ENCODE results near the gene SLC36A1. TPM values are rescaled to one million over a fixed set of nuclear protein-coding genes. Genes with fewer than 3 reads are reported as not detected.
"Not testable (repeated sequence)": the region's sequence is repeated elsewhere in the genome, so short reads cannot be mapped to it uniquely, and the experiment has no call there.

Gene SLC36A1
- total and polyA plus RNA-seq, 4 donors: 3.3 to 19.0 (median 11.3) TPM

DNA sequence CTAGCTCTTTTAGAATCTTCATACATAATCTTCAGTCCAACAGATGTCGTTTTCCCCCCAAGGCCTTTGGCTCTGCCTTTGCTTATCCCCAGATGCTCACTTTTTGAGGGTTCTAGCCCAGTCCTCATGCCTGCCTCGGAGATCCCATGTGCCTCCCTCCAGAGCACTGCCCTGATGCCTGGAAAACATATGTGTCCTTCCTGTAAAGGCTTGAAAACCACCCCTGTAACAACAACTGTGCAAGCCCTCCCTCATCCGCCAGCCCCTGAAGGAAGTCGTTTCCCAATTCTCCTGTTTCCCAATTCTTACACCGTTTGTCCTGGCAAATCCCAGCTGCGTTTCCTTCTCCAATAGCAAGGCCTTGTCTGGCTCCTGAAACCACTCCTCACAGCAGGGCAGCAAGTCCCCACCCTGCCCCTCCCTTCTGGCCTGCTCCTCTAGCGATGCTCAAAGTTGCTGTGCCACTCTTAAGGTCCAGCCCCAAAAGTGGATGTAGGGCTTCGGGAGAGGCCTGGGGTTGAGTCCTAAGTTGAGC lies 52.2 kb downstream of the SLC36A1 start:
- 84% methylated on average over 8 of the region's 8 CpGs for WGBS, 2 donors
- Histone ChIP-seq H3K36me3 (ENCODE audit: control insufficient read depth in 1 of 2, insufficient read depth in 2 of 2, low read length in 1 of 2) (no peaks in the 10 kb centered on the region), H3K9me3 (ENCODE audit: control insufficient read depth, low read length) (no peaks in the 10 kb centered on the region), H3K27ac (ENCODE audit: low read depth in 1 of 2, low read length in 2 of 2) (no peak overlapping the region), H3K27me3 (ENCODE audit: control insufficient read depth in 1 of 2, insufficient read depth in 2 of 2, low read length in 1 of 2) (no peaks in the 10 kb centered on the region), H3K4me3 (ENCODE audit: low read length in 2 of 2) (no peak overlapping the region), H3K4me1 (ENCODE audit: control insufficient read depth in 1 of 2, insufficient read depth in 2 of 2, low read length in 2 of 2) (no peaks in the 10 kb centered on the region)
- DNase-seq (no peak), ATAC-seq (ENCODE audit: low FRiP score) (no peak)
- intact Hi-C loops (cut with DNase I): loop anchor here (2.0 to 10.0 kb wide), 4 partner anchors 52 to 245 kb away; partner anchors contain the start of gene SLC36A1 (in 2 of the 2)

DNA sequence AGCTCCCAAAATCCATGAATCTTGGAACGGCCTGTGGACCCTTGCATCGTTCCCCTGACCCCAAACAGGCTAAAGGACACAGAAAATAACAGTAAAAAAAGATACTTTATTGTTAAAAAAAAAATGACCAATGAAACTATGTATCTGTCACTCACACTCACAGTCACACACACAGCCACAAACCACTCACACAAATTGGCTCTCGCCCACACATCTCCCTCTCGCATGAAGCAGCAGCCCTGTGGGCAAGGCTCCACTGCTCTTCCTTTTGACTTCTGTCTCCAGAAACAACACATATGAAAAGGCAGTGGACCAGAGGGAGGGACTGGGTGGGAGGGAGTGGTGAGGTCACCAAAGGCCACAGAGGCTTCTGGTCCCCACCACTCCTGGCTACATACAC lies 56.6 kb downstream of the SLC36A1 start:
- ATAC-seq (ENCODE audit: low FRiP score) (no peak), DNase-seq (no peak)
- Histone ChIP-seq H3K27me3 (ENCODE audit: control insufficient read depth in 1 of 2, insufficient read depth in 2 of 2, low read length in 1 of 2) (no peaks in the 10 kb centered on the region), H3K9me3 (ENCODE audit: control insufficient read depth, low read length) (no peaks in the 10 kb centered on the region), H3K36me3 (ENCODE audit: control insufficient read depth in 1 of 2, insufficient read depth in 2 of 2, low read length in 1 of 2) (no peaks in the 10 kb centered on the region), H3K27ac (ENCODE audit: low read depth in 1 of 2, low read length in 2 of 2) (no peak overlapping the region), H3K4me3 (ENCODE audit: low read length in 2 of 2) (no peak overlapping the region), H3K4me1 (ENCODE audit: control insufficient read depth in 1 of 2, insufficient read depth in 2 of 2, low read length in 2 of 2) (no peaks in the 10 kb centered on the region)
- 86 to 92% methylated on average over 4 of the region's 4 CpGs for WGBS, 2 donors
- intact Hi-C loops (cut with DNase I): loop anchor here in 1 of 2 donors (5.0 kb wide), 2 partner anchors 57 to 238 kb away; partner anchors contain the start of gene SLC36A1

DNA sequence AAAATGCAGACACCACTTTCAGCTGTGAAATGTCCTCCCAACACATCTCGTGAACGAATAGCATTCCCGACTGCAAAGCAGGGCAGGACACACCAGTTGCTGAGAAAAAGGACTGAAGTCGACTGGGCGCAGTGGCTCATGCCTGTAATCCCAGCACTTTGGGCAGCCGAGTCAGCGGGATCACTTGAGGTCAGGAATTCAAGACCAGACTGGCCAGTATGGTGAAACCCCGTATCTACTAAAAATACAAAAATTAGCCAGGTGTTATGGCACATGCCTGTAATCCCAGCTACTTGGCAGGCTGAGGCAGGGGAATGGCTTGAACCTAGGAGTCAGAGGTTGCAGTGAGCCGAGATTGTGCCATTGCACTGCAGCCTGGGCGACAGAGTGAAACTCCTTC lies 60.9 kb downstream of the SLC36A1 start:
- H3K36me3 ChIP-seq (ENCODE audit: control insufficient read depth in 1 of 2, insufficient read depth in 2 of 2, low read length in 1 of 2); ATAC-seq (ENCODE audit: low FRiP score): not testable (repeated sequence)

DNA sequence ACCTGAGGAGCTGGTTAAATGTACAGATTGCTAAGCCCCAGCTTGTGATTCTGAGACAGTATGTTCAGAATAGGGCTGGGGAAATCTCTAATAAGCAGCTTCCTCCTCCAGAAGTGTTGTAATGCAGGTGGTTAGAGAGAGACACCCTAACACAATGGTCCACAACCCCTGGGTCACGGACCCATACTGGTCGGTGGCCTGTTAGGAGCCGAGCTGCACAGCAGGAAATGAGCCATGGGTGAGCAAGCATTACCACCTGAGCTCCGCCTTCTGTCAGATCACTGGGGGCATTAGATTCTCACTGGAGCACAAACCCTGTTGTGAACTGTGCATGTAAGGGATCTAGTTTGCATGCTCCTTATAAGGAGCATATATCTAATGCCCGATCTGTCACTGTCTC lies 61.8 kb downstream of the SLC36A1 start:
- DNase-seq: no peak
- Histone ChIP-seq H3K27me3 (ENCODE audit: control insufficient read depth in 1 of 2, insufficient read depth in 2 of 2, low read length in 1 of 2) (no peaks in the 10 kb centered on the region), H3K36me3 (ENCODE audit: control insufficient read depth in 1 of 2, insufficient read depth in 2 of 2, low read length in 1 of 2) (no peaks in the 10 kb centered on the region), H3K27ac (ENCODE audit: low read depth in 1 of 2, low read length in 2 of 2) (no peak overlapping the region), H3K9me3 (ENCODE audit: control insufficient read depth, low read length) (no peaks in the 10 kb centered on the region), H3K4me1 (ENCODE audit: control insufficient read depth in 1 of 2, insufficient read depth in 2 of 2, low read length in 2 of 2) (no peaks in the 10 kb centered on the region), H3K4me3 (ENCODE audit: low read length in 2 of 2) (no peak overlapping the region)
- ATAC-seq (ENCODE audit: low FRiP score): no peak
- 89 to 92% methylated on average over 5 of the region's 5 CpGs for WGBS, 2 donors
- intact Hi-C loops (cut with DNase I): no loop called here

More for the DNA sequence above, 60.9 kb downstream of the SLC36A1 start:
- DNase-seq; H3K9me3 ChIP-seq (ENCODE audit: control insufficient read depth, low read length); H3K27me3 ChIP-seq (ENCODE audit: control insufficient read depth in 1 of 2, insufficient read depth in 2 of 2, low read length in 1 of 2); H3K4me1 ChIP-seq (ENCODE audit: control insufficient read depth in 1 of 2, insufficient read depth in 2 of 2, low read length in 2 of 2); intact Hi-C loops (cut with DNase I); H3K27ac ChIP-seq (ENCODE audit: low read depth in 1 of 2, low read length in 2 of 2); H3K4me3 ChIP-seq (ENCODE audit: low read length in 2 of 2): not testable (repeated sequence)
- 86 to 89% methylated on average over 10 of the region's 10 CpGs for WGBS, 2 donors

DNA sequence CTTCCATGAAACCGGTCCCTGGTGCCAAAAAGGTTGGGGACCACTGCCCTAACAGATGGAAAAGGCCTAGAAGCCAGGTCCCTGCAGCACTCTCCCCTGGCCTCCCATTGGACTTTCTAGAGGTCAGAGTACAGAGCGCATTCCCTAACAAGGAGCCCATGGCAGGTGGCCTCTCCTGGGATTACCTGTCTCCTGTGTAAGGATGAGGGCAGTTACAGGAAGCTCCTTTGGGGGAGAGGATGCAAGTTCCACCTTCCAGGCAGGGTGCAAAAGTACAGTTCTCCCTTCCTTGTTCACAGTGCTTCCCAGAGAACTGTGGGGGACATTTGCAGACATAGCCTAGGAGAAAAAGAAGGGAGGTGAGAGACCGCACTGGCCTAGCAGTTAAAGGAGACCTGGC lies 62.4 kb downstream of the SLC36A1 start:
- H3K4me3 ChIP-seq (ENCODE audit: low read length in 2 of 2): no peak overlapping the region
- no peaks in the 10 kb centered on the region for H3K27me3 ChIP-seq (ENCODE audit: control insufficient read depth in 1 of 2, insufficient read depth in 2 of 2, low read length in 1 of 2)
- H3K4me1 ChIP-seq (ENCODE audit: control insufficient read depth in 1 of 2, insufficient read depth in 2 of 2, low read length in 2 of 2): no peaks in the 10 kb centered on the region
- no peak for DNase-seq
- no peaks in the 10 kb centered on the region for H3K36me3 ChIP-seq (ENCODE audit: control insufficient read depth in 1 of 2, insufficient read depth in 2 of 2, low read length in 1 of 2)
- WGBS, 2 donors: 98 to 100% methylated on average over 3 of the region's 3 CpGs
- no peak overlapping the region for H3K27ac ChIP-seq (ENCODE audit: low read depth in 1 of 2, low read length in 2 of 2)
- no peak for ATAC-seq (ENCODE audit: low FRiP score)
- intact Hi-C loops (cut with DNase I): loop anchor here in 1 of 2 donors (10.0 kb wide), 1 partner anchor 135 kb away; no protein-coding TSS in a partner anchor
- H3K9me3 ChIP-seq (ENCODE audit: control insufficient read depth, low read length): no peaks in the 10 kb centered on the region

DNA sequence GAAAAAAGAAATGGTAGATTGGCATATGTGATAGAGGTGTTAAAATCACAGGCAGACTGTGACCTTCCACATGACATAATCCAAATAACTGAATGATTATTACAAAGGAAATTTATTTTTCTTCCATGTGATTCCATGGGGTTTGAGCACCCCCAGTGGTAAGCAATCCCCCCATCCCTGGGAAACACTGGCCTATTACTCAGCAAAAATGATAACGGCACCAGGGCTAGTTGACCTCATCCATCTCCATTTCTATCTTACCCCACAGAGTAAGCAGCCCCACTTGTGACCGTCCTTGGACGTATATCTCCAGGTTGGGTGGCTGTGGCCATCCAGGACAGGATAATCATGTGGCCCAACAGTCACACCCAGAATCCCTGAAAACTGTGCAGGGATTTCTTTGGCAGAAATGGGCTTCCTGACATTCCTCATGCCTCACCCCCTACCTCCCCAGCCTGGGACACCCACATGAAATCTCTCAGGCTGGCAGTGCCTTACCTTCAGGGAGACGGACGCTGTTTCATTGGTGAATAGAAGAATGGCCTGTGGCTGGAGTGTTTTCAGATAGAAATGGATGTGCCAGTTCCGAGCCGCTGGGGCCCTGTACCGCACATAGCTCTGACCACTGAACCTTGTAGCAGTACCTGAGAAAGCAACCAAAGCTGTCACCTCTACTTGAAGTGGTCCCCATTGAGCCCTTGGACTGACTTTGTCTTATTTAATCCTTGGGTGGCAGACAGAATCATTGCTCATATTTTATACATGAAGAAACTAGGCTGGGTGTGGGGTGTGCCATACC lies 69.9 kb downstream of the SLC36A1 start:
- ATAC-seq (ENCODE audit: low FRiP score): no peak
- 91 to 93% methylated on average over 8 of the region's 8 CpGs for WGBS, 2 donors
- no peaks in the 10 kb centered on the region for H3K36me3 ChIP-seq (ENCODE audit: control insufficient read depth in 1 of 2, insufficient read depth in 2 of 2, low read length in 1 of 2)

DNA sequence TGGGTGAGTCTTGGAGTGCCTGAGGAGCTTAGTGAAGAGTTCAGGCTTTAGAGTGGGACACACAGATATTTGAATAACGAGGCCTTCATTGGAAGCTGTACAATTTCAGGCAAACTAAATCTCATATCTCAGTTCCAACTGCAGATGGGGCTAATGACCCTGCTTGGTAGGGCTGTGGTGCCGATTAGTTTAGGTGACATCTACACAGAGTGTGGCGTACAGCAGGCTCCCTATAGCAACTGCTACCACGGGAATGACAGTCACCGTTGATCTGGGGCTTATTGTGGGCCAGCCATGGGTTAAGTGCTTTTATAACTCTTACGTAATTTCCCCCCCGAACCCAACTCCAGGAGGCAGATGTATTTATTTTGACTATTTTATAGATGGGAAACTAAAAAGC lies 72.9 kb downstream of the SLC36A1 start:
- Histone ChIP-seq H3K4me3 (ENCODE audit: low read length in 2 of 2) (no peak overlapping the region), H3K27ac (ENCODE audit: low read depth in 1 of 2, low read length in 2 of 2) (no peak overlapping the region), H3K9me3 (ENCODE audit: control insufficient read depth, low read length) (no peaks in the 10 kb centered on the region), H3K4me1 (ENCODE audit: control insufficient read depth in 1 of 2, insufficient read depth in 2 of 2, low read length in 2 of 2) (no peaks in the 10 kb centered on the region), H3K27me3 (ENCODE audit: control insufficient read depth in 1 of 2, insufficient read depth in 2 of 2, low read length in 1 of 2) (no peaks in the 10 kb centered on the region), H3K36me3 (ENCODE audit: control insufficient read depth in 1 of 2, insufficient read depth in 2 of 2, low read length in 1 of 2) (no peaks in the 10 kb centered on the region)
- DNase-seq (no peak), ATAC-seq (ENCODE audit: low FRiP score) (no peak)
- 63 to 73% methylated on average over 7 of the region's 7 CpGs for WGBS, 2 donors
- intact Hi-C loops (cut with DNase I): no loop called here

More for the DNA sequence above, 69.9 kb downstream of the SLC36A1 start:
- no peak for DNase-seq
- Histone ChIP-seq H3K4me3 (ENCODE audit: low read length in 2 of 2) (no peak overlapping the region), H3K27ac (ENCODE audit: low read depth in 1 of 2, low read length in 2 of 2) (no peak overlapping the region), H3K9me3 (ENCODE audit: control insufficient read depth, low read length) (no peaks in the 10 kb centered on the region), H3K4me1 (ENCODE audit: control insufficient read depth in 1 of 2, insufficient read depth in 2 of 2, low read length in 2 of 2) (no peaks in the 10 kb centered on the region), H3K27me3 (ENCODE audit: control insufficient read depth in 1 of 2, insufficient read depth in 2 of 2, low read length in 1 of 2) (no peaks in the 10 kb centered on the region)
- intact Hi-C loops (cut with DNase I): loop anchor here in 1 of 2 donors (10.0 kb wide), 1 partner anchor 127 kb away; no protein-coding TSS in a partner anchor

DNA sequence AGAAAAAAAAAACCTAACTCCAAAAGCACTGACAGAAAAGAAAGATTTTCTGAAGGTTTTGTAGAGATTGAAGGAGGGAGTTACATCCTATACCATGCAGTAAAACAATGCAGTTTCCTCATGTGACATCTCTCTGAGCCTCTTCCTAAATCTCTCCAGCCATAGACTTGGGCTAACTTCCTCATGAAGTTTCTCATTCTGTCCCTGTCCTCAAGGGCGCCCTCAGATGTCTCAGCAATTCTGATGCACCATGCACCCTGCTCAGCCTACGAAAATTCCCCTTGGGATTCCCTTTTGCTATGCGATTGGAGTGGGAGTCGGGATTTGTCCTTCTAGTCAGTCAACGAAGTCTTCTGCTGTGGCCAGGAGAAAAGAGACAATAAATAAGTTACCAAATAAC lies 74.8 kb downstream of the SLC36A1 start:
- DNase-seq (no peak), ATAC-seq (ENCODE audit: low FRiP score) (no peak)
- intact Hi-C loops (cut with DNase I): no loop called here
- H3K4me3 ChIP-seq (ENCODE audit: low read length in 2 of 2): no peak overlapping the region
- no peaks in the 10 kb centered on the region for H3K9me3 ChIP-seq (ENCODE audit: control insufficient read depth, low read length)
- 78 to 82% methylated on average over 5 of the region's 5 CpGs for WGBS, 2 donors
- no peaks in the 10 kb centered on the region for H3K27me3 ChIP-seq (ENCODE audit: control insufficient read depth in 1 of 2, insufficient read depth in 2 of 2, low read length in 1 of 2)
- H3K36me3 ChIP-seq (ENCODE audit: control insufficient read depth in 1 of 2, insufficient read depth in 2 of 2, low read length in 1 of 2): no peaks in the 10 kb centered on the region
- no peaks in the 10 kb centered on the region for H3K4me1 ChIP-seq (ENCODE audit: control insufficient read depth in 1 of 2, insufficient read depth in 2 of 2, low read length in 2 of 2)
- H3K27ac ChIP-seq (ENCODE audit: low read depth in 1 of 2, low read length in 2 of 2): no peak overlapping the region

DNA sequence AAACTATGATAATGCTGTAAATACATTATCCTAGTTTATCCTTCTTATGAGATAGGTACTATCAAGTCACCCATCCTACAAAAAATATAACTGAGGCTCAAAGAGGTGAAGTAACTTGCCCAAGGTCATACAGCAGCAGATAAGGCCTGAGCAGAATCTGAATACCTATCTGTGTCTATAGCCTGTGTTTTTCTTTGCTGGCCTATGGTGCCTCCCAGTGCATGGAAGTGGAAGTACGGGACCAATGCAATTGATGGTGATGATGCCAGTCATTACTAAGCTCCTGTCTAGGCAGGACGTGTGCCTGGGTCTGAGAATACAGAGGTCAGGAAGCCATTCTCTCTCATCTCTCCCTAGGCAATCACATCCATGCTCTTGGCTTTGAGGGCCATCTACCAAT lies 75.9 kb downstream of the SLC36A1 start:
- H3K4me3 ChIP-seq (ENCODE audit: low read length in 2 of 2): no peak overlapping the region
- H3K36me3 ChIP-seq (ENCODE audit: control insufficient read depth in 1 of 2, insufficient read depth in 2 of 2, low read length in 1 of 2): no peaks in the 10 kb centered on the region
- intact Hi-C loops (cut with DNase I): no loop called here
- no peaks in the 10 kb centered on the region for H3K4me1 ChIP-seq (ENCODE audit: control insufficient read depth in 1 of 2, insufficient read depth in 2 of 2, low read length in 2 of 2)
- no peak overlapping the region for H3K27ac ChIP-seq (ENCODE audit: low read depth in 1 of 2, low read length in 2 of 2)
- no peak for DNase-seq
- H3K9me3 ChIP-seq (ENCODE audit: control insufficient read depth, low read length): no peaks in the 10 kb centered on the region
- no peaks in the 10 kb centered on the region for H3K27me3 ChIP-seq (ENCODE audit: control insufficient read depth in 1 of 2, insufficient read depth in 2 of 2, low read length in 1 of 2)
- ATAC-seq (ENCODE audit: low FRiP score): no peak
- WGBS, 2 donors: 75 to 81% methylated on average over 2 of the region's 2 CpGs

Measured in aorta (tissue), 5 donors.